Measurements from ENCODE around the gene CCM2.
"Not testable (repeated sequence)": the region's sequence is repeated elsewhere in the genome, so short reads cannot be mapped to it uniquely, and the experiment has no call there.

The CCM2 gene

GRCh38 chr7:45033931-45034290, 33.9 kb downstream of the CCM2 start:
- H3K9ac ChIP-seq (ENCODE audit: insufficient read length, low read depth), result no peak overlapping the region

GRCh38 chr7:45034710-45035109, 34.7 kb downstream of the CCM2 start:
- not testable (repeated sequence) for H3K27me3 ChIP-seq (ENCODE audit: insufficient read depth, insufficient read length); H3K4me3 ChIP-seq (ENCODE audit: insufficient read length, low read depth); H3K4me1 ChIP-seq (ENCODE audit: insufficient read depth, insufficient read length); DNase-seq (ENCODE audit: low read depth, low spot score); H3K9ac ChIP-seq (ENCODE audit: insufficient read length, low read depth); H3K9me3 ChIP-seq (ENCODE audit: insufficient read depth, low read length)
- peaks cover 18% of the 10 kb centered on the region for H3K36me3 ChIP-seq (ENCODE audit: insufficient read depth, insufficient read length, low read length)

More at GRCh38 chr7:45033931-45034290, 33.9 kb downstream of the CCM2 start:
- no peak for DNase-seq (ENCODE audit: low read depth, low spot score)
- Histone ChIP-seq H3K9me3 (ENCODE audit: insufficient read depth, low read length) (no peaks in the 10 kb centered on the region), H3K27me3 (ENCODE audit: insufficient read depth, insufficient read length) (no peaks in the 10 kb centered on the region), H3K4me1 (ENCODE audit: insufficient read depth, insufficient read length) (no peaks in the 10 kb centered on the region), H3K4me3 (ENCODE audit: insufficient read length, low read depth) (no peak overlapping the region), H3K36me3 (ENCODE audit: insufficient read depth, insufficient read length, low read length) (peaks cover 13% of the 10 kb centered on the region)
- TF ChIP-seq ZNF274 (IDR thresholded peaks at IDR 0.05; ENCODE audit: low read depth, low read length), result no peak
- no peak for TF ChIP-seq SUZ12 (IDR thresholded peaks at IDR 0.05; ENCODE audit: extremely low read depth, insufficient read depth, insufficient read length)
- TF ChIP-seq YY1 (IDR thresholded peaks at IDR 0.05; ENCODE audit: insufficient read depth, insufficient read length), result no peak

- DNase-seq (ENCODE audit: low read depth, low spot score), result no peak
These were observed 35.4 kb downstream of the CCM2 start for GRCh38 chr7:45035371-45035770.

GRCh38 chr7:45035893-45036292, 35.9 kb downstream of the CCM2 start:
- Histone ChIP-seq H3K9ac (ENCODE audit: insufficient read length, low read depth) (no peak overlapping the region), H3K27me3 (ENCODE audit: insufficient read depth, insufficient read length) (no peaks in the 10 kb centered on the region), H3K9me3 (ENCODE audit: insufficient read depth, low read length) (no peaks in the 10 kb centered on the region), H3K4me1 (ENCODE audit: insufficient read depth, insufficient read length) (no peaks in the 10 kb centered on the region), H3K36me3 (ENCODE audit: insufficient read depth, insufficient read length, low read length) (peaks cover 27% of the 10 kb centered on the region), H3K4me3 (ENCODE audit: insufficient read length, low read depth) (no peak overlapping the region)
- TF ChIP-seq YY1 (IDR thresholded peaks at IDR 0.05; ENCODE audit: insufficient read depth, insufficient read length), result no peak
- TF ChIP-seq SUZ12 (IDR thresholded peaks at IDR 0.05; ENCODE audit: extremely low read depth, insufficient read depth, insufficient read length), result no peak
- no peak for TF ChIP-seq ZNF274 (IDR thresholded peaks at IDR 0.05; ENCODE audit: low read depth, low read length)
- no peak for DNase-seq (ENCODE audit: low read depth, low spot score)

More at GRCh38 chr7:45035371-45035770, 35.4 kb downstream of the CCM2 start:
- H3K4me1 ChIP-seq (ENCODE audit: insufficient read depth, insufficient read length), result no peaks in the 10 kb centered on the region
- no peaks in the 10 kb centered on the region for H3K9me3 ChIP-seq (ENCODE audit: insufficient read depth, low read length)
- H3K9ac ChIP-seq (ENCODE audit: insufficient read length, low read depth), result no peak overlapping the region
- peaks cover 23% of the 10 kb centered on the region for H3K36me3 ChIP-seq (ENCODE audit: insufficient read depth, insufficient read length, low read length)
- TF ChIP-seq ZNF274 (IDR thresholded peaks at IDR 0.05; ENCODE audit: low read depth, low read length) (no peak), SUZ12 (IDR thresholded peaks at IDR 0.05; ENCODE audit: extremely low read depth, insufficient read depth, insufficient read length) (no peak), YY1 (IDR thresholded peaks at IDR 0.05; ENCODE audit: insufficient read depth, insufficient read length) (no peak)
- no peak overlapping the region for H3K4me3 ChIP-seq (ENCODE audit: insufficient read length, low read depth)
- H3K27me3 ChIP-seq (ENCODE audit: insufficient read depth, insufficient read length), result no peaks in the 10 kb centered on the region

- Histone ChIP-seq H3K4me1 (ENCODE audit: insufficient read depth, insufficient read length) (no peaks in the 10 kb centered on the region), H3K27me3 (ENCODE audit: insufficient read depth, insufficient read length) (no peaks in the 10 kb centered on the region), H3K9ac (ENCODE audit: insufficient read length, low read depth) (no peak overlapping the region), H3K36me3 (ENCODE audit: insufficient read depth, insufficient read length, low read length) (peaks cover 31% of the 10 kb centered on the region), H3K9me3 (ENCODE audit: insufficient read depth, low read length) (no peaks in the 10 kb centered on the region), H3K4me3 (ENCODE audit: insufficient read length, low read depth) (no peak overlapping the region)
- DNase-seq (ENCODE audit: low read depth, low spot score), result no peak
- TF ChIP-seq ZNF274 (IDR thresholded peaks at IDR 0.05; ENCODE audit: low read depth, low read length) (no peak), YY1 (IDR thresholded peaks at IDR 0.05; ENCODE audit: insufficient read depth, insufficient read length) (no peak), SUZ12 (IDR thresholded peaks at IDR 0.05; ENCODE audit: extremely low read depth, insufficient read depth, insufficient read length) (no peak)
These were observed 36.3 kb downstream of the CCM2 start for GRCh38 chr7:45036317-45036716.

GRCh38 chr7:45036796-45037195, 36.8 kb downstream of the CCM2 start:
- no peak overlapping the region for H3K9ac ChIP-seq (ENCODE audit: insufficient read length, low read depth)

GRCh38 chr7:45037876-45038275, 37.9 kb downstream of the CCM2 start:
- Histone ChIP-seq H3K36me3 (ENCODE audit: insufficient read depth, insufficient read length, low read length) (peaks cover 44% of the 10 kb centered on the region), H3K9ac (ENCODE audit: insufficient read length, low read depth) (no peak overlapping the region), H3K9me3 (ENCODE audit: insufficient read depth, low read length) (no peaks in the 10 kb centered on the region), H3K4me1 (ENCODE audit: insufficient read depth, insufficient read length) (no peaks in the 10 kb centered on the region), H3K4me3 (ENCODE audit: insufficient read length, low read depth) (no peak overlapping the region), H3K27me3 (ENCODE audit: insufficient read depth, insufficient read length) (no peaks in the 10 kb centered on the region)
- DNase-seq (ENCODE audit: low read depth, low spot score), result no peak
- TF ChIP-seq ZNF274 (IDR thresholded peaks at IDR 0.05; ENCODE audit: low read depth, low read length) (no peak), SUZ12 (IDR thresholded peaks at IDR 0.05; ENCODE audit: extremely low read depth, insufficient read depth, insufficient read length) (no peak), YY1 (IDR thresholded peaks at IDR 0.05; ENCODE audit: insufficient read depth, insufficient read length) (no peak)

More at GRCh38 chr7:45036796-45037195, 36.8 kb downstream of the CCM2 start:
- Histone ChIP-seq H3K36me3 (ENCODE audit: insufficient read depth, insufficient read length, low read length) (peaks cover 36% of the 10 kb centered on the region), H3K4me1 (ENCODE audit: insufficient read depth, insufficient read length) (no peaks in the 10 kb centered on the region), H3K9me3 (ENCODE audit: insufficient read depth, low read length) (no peaks in the 10 kb centered on the region), H3K4me3 (ENCODE audit: insufficient read length, low read depth) (no peak overlapping the region), H3K27me3 (ENCODE audit: insufficient read depth, insufficient read length) (no peaks in the 10 kb centered on the region)
- DNase-seq (ENCODE audit: low read depth, low spot score), result no peak
- TF ChIP-seq ZNF274 (IDR thresholded peaks at IDR 0.05; ENCODE audit: low read depth, low read length) (no peak), SUZ12 (IDR thresholded peaks at IDR 0.05; ENCODE audit: extremely low read depth, insufficient read depth, insufficient read length) (no peak), YY1 (IDR thresholded peaks at IDR 0.05; ENCODE audit: insufficient read depth, insufficient read length) (no peak)

- Histone ChIP-seq H3K36me3 (ENCODE audit: insufficient read depth, insufficient read length, low read length) (peaks cover 46% of the 10 kb centered on the region), H3K9ac (ENCODE audit: insufficient read length, low read depth) (no peak overlapping the region), H3K4me3 (ENCODE audit: insufficient read length, low read depth) (no peak overlapping the region), H3K4me1 (ENCODE audit: insufficient read depth, insufficient read length) (no peaks in the 10 kb centered on the region), H3K9me3 (ENCODE audit: insufficient read depth, low read length) (no peaks in the 10 kb centered on the region), H3K27me3 (ENCODE audit: insufficient read depth, insufficient read length) (no peaks in the 10 kb centered on the region)
- no peak for DNase-seq (ENCODE audit: low read depth, low spot score)
- no peak for TF ChIP-seq YY1 (IDR thresholded peaks at IDR 0.05; ENCODE audit: insufficient read depth, insufficient read length)
These were observed 39.1 kb downstream of the CCM2 start for GRCh38 chr7:45039106-45039505.

Measured in NT2/D1 (cell line).